Ramos (cell line): ENCODE data around the gene USP13.

Experiments
- in situ Hi-C: fragments of 300-500 bp; cut with MboI; formaldehyde crosslinking; loops from one replicate; pipeline ENCODE4 v1.14.3; 2022; ENCODE audit warnings: low sequenced_read_pairs; ENCODE audit not compliant: unreplicated experiment

USP13 gene

GRCh38 chr3:179731544-179731943 is 78.7 kb downstream of the USP13 start:
- in situ Hi-C loops, result no loop called here

DNA sequence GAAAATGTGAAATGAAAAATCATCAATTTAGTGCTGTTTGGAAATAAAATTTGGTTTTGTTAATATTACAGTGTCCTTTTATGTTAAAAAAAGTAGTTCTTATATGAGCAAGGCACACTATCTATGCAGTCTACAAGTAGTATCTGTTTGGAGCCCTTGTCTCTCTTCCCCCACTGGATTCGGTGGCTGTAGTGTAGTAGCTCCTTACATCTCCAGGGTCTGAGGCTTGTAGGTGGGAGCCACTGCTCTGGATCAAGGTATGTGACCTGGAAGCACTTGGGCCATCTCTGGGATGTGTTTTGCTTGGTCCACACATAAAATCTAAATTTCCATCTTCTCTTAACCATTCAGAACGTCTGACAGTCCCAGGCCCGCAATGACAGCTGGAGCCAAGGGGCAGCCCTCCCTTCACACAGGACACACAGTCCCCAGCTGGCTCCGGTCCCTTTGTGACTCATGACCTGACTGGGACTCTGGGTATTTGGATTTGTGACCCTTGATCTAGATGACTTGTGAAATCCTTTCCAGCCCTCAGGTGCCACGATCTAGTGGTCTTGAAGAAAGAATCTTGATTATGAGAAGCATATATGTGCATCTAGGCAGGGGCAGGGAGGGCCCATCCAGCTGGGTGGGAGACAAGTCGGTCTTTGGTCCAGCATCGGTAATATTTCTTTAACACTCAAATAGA is 80.0 kb downstream of the USP13 start:
- in situ Hi-C loops, result no loop called here

GRCh38 chr3:179733797-179734196 is 81.0 kb downstream of the USP13 start:
- in situ Hi-C loops, result no loop called here

- in situ Hi-C loops, result no loop called here
Measured at GRCh38 chr3:179734497-179735281, 81.8 kb downstream of the USP13 start.

GRCh38 chr3:179735321-179735720 is 82.5 kb downstream of the USP13 start:
- in situ Hi-C loops, result no loop called here

GRCh38 chr3:179738998-179739397 is 86.2 kb downstream of the USP13 start:
- in situ Hi-C loops, result no loop called here

DNA sequence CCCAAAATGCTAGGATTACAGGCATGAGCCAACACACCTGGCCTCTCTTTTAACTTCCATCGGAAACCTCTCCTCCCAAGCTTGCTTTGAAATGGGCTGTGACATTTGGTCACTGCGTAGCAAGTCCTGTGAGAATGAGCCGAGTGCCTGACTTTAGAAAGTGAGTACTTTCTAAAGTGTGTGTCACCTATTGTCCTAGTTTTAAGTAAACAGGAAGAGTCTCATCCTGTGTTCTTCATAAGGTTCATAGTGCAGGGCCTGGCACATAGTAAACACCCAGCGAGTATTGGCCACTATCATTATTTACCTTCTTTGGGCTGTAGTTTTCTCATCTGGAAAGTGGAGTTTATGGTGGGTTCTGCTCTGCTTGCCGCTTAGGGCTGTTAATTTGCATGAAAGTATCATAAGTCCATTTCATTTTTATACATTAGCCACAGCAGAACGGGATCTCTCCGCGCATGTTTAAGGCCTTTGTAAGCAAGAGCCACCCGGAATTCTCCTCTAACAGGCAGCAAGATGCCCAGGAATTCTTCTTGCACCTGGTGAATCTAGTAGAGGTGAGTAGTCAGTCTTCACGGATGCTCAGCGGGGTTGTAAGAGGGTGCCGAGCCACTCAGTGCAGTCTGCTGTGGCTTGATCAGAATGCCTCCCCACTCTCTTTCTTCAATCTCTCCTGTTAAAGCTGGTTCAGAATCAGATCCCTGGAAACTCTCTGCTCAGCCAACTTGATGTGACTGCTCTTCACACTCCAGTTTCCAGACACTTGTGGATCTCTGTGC is 87.2 kb downstream of the USP13 start:
- in situ Hi-C loops, result no loop called here

DNA sequence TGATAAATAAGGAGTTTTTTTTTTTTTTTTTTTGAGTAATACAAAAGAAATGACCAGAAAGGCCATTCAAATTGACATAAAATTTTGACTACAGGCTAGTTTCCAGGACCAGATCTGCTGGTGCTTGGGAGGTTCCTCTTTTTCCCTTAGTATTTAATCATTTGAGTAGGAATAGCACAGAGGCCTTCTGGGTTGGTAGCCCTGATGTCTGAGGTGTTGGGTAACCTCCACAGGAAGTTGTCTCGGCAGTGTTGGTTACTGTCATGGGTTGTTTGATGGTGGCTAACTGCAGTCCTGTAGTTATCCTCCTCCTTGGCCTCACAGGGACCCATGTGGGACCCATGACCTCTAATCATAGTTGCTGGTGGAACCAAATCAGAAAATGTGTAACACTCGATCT is 91.1 kb downstream of the USP13 start:
- in situ Hi-C loops, result no loop called here

DNA sequence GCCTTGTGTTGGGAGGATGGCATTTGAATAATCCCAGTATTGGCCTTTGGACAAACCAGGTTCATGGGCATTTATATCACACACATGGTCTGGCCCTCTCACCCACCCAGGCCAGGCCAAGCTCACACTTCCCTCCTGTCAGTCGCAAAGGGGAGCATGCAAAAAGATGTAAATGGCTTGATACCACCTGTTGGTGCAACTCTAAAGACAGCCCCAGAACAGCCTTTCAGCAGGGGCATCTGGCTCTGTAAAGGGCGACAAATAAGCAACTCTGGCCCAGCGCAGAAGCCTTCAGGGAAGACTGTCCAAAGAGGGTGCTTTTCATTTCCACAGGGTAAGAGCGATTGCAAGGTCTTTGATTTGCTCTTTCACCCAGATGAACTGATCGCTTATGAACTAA is 91.8 kb downstream of the USP13 start:
- in situ Hi-C loops, result no loop called here

- in situ Hi-C loops, result no loop called here
Measured at GRCh38 chr3:179745079-179745478, 92.2 kb downstream of the USP13 start.

DNA sequence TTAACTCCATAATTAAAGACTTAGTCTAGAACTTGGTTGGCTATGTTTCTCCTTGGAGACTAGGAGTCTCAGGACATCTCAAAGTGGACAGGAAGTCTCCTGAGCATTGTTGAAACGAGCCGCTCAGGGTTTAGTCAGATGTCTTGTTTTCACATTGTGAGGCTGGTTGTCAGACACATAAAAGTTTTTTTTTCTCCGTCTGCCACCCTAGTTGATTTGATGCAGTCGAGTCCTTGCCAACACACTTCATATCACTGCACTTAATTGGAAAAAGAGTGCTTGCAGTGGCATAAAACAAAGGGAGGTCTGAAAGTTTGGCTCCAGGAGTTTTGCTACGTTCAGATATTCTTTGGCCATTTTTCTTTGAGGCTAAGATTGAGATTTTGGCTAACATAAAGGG is 92.9 kb downstream of the USP13 start:
- in situ Hi-C loops, result no loop called here

DNA sequence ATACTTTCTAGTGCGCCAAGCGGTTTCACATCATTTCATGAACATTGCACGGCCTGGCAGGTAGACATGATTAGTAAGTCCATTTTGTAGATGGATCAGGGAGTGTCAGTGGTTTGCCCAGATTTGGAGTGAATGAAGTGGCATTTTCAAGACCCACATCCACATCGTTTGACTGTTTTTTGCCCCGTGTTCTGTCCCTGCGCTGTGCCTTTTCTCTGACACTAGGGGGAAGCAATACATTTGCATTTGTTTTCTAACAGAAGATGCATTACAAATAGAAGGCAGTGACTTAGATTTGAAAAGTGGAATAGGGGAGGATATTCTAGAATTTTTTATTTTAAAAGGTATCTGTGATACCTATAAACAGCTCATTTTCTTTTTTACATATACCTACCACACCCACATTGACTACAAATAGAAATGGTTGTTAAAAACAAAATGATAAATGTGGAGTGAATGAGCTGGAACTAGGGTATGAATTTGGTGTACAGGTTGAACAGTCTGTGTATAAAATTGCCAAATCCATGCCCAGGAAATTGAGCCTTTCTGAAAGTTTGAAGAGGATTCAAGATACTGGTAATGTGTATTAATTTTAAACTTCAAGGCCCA is 98.0 kb downstream of the USP13 start:
- in situ Hi-C loops, result no loop called here

GRCh38 chr3:179760944-179761343 is 108.1 kb downstream of the USP13 start:
- in situ Hi-C loops, result no loop called here

- in situ Hi-C loops, result no loop called here
Measured at GRCh38 chr3:179765396-179765795, 112.6 kb downstream of the USP13 start.

DNA sequence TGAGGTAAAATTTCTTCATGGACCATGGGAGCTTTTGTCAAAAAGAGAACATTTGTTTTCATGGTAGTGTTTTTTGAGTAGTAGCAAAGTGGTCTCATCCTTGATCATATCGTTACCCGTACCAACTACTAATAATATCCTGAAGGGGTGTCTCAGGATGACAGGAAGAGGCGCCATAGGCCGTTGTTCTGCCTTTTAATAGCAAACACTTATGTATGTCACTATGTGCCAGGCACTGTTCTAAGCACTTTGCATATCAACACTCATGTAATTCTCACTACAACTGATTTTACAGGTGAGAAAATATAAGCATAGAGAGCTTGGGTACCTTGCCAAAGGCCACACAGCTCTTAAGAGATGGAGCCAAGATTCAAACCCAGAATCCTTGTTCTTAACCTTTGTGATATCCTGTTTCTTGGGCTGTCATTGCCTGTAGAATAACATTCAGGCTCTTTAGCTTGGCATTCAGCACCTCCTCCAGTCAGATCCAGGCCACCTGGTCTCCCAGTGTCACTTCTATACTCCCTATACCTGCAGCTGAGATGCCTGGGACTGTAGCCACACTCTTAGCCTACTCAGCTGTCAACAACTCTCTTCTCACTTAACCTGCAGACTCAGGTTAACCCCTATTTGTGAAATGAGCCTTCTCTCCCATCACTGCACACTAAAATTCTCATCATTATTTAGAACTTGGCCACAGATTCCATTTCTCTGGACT is 113.7 kb downstream of the USP13 start:
- in situ Hi-C loops, result no loop called here

DNA sequence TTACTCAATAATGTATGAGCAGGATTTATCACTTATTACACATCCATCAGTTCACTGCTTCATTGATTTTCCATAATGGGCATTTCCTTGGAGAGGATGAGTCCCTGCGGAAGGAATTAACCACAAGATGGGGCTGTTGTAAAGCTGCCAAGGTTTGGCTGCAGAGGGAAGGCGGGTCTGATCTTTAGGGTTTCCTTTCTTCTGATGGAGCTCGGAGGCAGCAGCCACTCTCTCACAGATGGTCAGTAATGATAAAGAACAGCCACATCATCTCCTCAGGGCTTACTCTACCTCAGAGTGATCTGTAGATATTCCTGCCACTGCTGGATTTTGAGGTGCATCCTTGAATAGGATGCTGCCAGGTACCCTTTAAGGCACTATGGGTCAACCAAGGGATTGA is 115.2 kb downstream of the USP13 start:
- in situ Hi-C loops, result no loop called here

- in situ Hi-C loops, result no loop called here
Measured at GRCh38 chr3:179769411-179770247, 116.8 kb downstream of the USP13 start.

DNA sequence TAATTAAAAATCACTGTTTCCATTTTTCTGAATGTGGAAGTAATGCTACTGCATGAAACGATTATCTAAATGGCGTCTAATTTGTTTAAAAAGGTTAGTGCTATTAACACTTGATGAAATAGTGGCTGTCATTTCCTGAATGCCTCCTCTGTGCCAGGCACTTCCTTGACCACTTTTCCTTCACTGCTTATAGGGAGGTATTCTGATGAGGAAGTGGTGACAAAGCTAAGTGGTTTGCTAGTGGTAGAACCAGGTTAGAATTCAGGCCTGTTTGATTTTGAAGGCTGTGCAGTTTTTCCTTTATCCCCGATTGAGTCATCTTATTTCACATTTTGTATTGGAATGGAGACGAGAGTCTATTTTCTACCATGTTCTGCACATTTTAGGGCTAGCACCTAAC is 119.0 kb downstream of the USP13 start:
- in situ Hi-C loops, result no loop called here

DNA sequence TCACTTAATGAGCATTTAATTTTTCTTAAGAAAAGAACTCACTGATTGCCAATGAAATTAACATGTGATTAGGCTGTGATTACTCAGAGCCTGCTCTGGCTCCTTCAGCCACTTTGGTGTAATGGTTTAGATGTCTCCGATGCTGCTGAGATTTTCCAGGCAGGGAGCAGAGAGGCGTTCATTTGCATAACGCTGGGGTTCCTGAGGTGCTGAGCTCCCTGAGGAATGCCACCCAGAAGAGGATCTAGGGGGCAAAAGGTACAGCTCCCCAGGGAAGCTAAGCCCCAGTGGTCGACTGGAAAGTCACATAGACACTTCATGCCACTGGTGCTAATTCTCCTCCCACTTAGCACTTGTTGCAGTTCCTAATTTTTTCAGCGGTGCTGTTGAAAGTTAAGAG is 119.5 kb downstream of the USP13 start:
- in situ Hi-C loops, result no loop called here
